K562 (cell line): ENCODE results near the gene NDUFAF5. TPM values are rescaled to one million over a fixed set of nuclear protein-coding genes. Genes with fewer than 3 reads are reported as not detected.

Source experiments
- ATAC-seq: fragments of 200-7000 bp; cut with Tn5 transposase; 3 replicates; pipeline ENCODE4 v1.9.1; 2020; ENCODE audit warnings: moderate library complexity
- BruUV-seq: library from RNA; stranded (reverse); fragments of 400-500 nt; replicated peaks from 2 replicates; lab custom pipeline; 2021; lab: Mats Ljungman, UMichigan
- CTCF ChIA-PET: fragments of 300-600 bp; formaldehyde crosslinking; extraction: SDS; loops from one replicate; lab custom pipeline; 2021; ENCODE audit warnings: low intra/inter-chr PET ratio; lab: Yijun Ruan, JAX
- POLR2A ChIA-PET: fragments of 300-600, 350-650 bp; sonication (Branson Sonifier 250); formaldehyde crosslinking; extraction: SDS; loops from one replicate; lab custom pipeline; 2021; ENCODE audit warnings: antibody characterized with exemption, inconsistent platforms; lab: Yijun Ruan, JAX
- DNase-seq, 4 experiments: peaks; one replicate each; pipeline versions ENCODE4 v3.0.0 to v3.0.0-alpha.2; 2011 to 2018; ENCODE audit warnings: low spot score in 3 of 4, mixed read lengths in 3 of 4; ENCODE audit errors: extremely low read depth in 1 of 4
- FAIRE-seq: peaks from 2 replicates; lab custom pipeline; 2011; peaks lifted over from hg19 to GRCh38; lab: Jason Lieb, UNC
- H2AFZ ChIP-seq: 2 replicates; pipeline ENCODE4 v1.6.0; 2011; ENCODE audit warnings: low read depth, low read length, control low read depth, inconsistent platforms
- H3K27ac ChIP-seq: fragments of 200-600 bp; 3 replicates; pipeline ENCODE4 v1.8.0; 2011; ENCODE audit warnings: low read depth, mild to moderate bottlenecking, control low read depth, inconsistent platforms, low read length, moderate library complexity, mixed read lengths; ENCODE audit errors: extremely low read depth
- H3K27me3 ChIP-seq, 2 experiments: fragments of 300-600 bp in 1 of 2; 2 replicates in 1 of 2; 3 replicates in 1 of 2; pipeline versions ENCODE4 v1.6.0 to v1.8.0; 2011; ENCODE audit warnings: inconsistent platforms in 2 of 2, low read length in 2 of 2, mild to moderate bottlenecking in 1 of 2, mixed read lengths in 1 of 2, moderate library complexity in 1 of 2; ENCODE audit not compliant: control insufficient read depth in 2 of 2, insufficient read depth in 2 of 2
- H3K36me3 ChIP-seq: fragments of 300-600 bp; 3 replicates; pipeline ENCODE4 v1.8.0; 2011; ENCODE audit warnings: mild to moderate bottlenecking, low read length, inconsistent platforms; ENCODE audit not compliant: control insufficient read depth, insufficient read depth
- H3K4me1 ChIP-seq, 2 experiments: fragments of 200-600 bp in 1 of 2; replicated peaks in 1 of 2; 2 replicates in 1 of 2; 3 replicates in 1 of 2; pipeline versions ENCODE4 v1.5.1 to v1.8.0; 2011; ENCODE audit warnings: inconsistent platforms in 2 of 2, low read length in 2 of 2, mild to moderate bottlenecking in 1 of 2, mixed read lengths in 1 of 2, moderate library complexity in 1 of 2; ENCODE audit not compliant: control insufficient read depth in 2 of 2, insufficient read depth in 2 of 2
- H3K4me2 ChIP-seq: 2 replicates; pipeline ENCODE4 v1.6.1; 2011; ENCODE audit warnings: low read length, control low read depth, inconsistent platforms, mixed read lengths; ENCODE audit not compliant: insufficient read depth
- H3K4me3 ChIP-seq: fragments of 200-600 bp; sonication (generic), shearing (Covaris generic); 2 replicates; pipeline ENCODE4 v1.5.1; 2016; ENCODE audit warnings: control low read depth, inconsistent platforms
- H3K79me2 ChIP-seq: fragments of 200-600 bp; 3 replicates; pipeline ENCODE4 v1.8.0; 2011; ENCODE audit warnings: low read length, inconsistent platforms; ENCODE audit not compliant: control insufficient read depth, insufficient read depth
- H3K9ac ChIP-seq, 2 experiments: 2 replicates each; pipeline versions ENCODE4 v1.6.0 to v1.6.1; 2011; ENCODE audit warnings: low read depth in 2 of 2, low read length in 2 of 2, control low read depth in 1 of 2, inconsistent platforms in 1 of 2, mild to moderate bottlenecking in 1 of 2, mixed read lengths in 1 of 2; ENCODE audit not compliant: insufficient read depth in 1 of 2
- H3K9me1 ChIP-seq: one replicate; pipeline ENCODE4 v1.6.0; 2011; ENCODE audit warnings: inconsistent platforms, mild to moderate bottlenecking, low read length, moderate library complexity; ENCODE audit not compliant: control insufficient read depth, insufficient read depth
- H3K9me3 ChIP-seq: replicated peaks from 2 replicates; pipeline ENCODE4 v1.5.1; 2011; ENCODE audit warnings: low read depth, low read length, inconsistent platforms; ENCODE audit not compliant: control insufficient read depth, insufficient read depth
- H4K20me1 ChIP-seq: replicated peaks from 2 replicates; pipeline ENCODE4 v1.6.1; 2011; ENCODE audit warnings: low read length, inconsistent platforms, mixed read lengths; ENCODE audit not compliant: control insufficient read depth, insufficient read depth
- BMI1 ChIP-seq: fragments of 150-350 bp; IDR thresholded peaks from 2 replicates; pipeline ENCODE4 v1.6.1; 2014; ENCODE audit warnings: low read length
- HDAC3 ChIP-seq: fragments of 450-650 bp; IDR thresholded peaks from 2 replicates; pipeline ENCODE4 v1.6.1; 2018; ENCODE audit warnings: borderline replicate concordance, mild to moderate bottlenecking, moderate library complexity; ENCODE audit not compliant: partially characterized antibody
- MCM5 ChIP-seq: fragments of 450-650 bp; IDR thresholded peaks from 2 replicates; pipeline ENCODE4 v1.6.1; 2016; ENCODE audit warnings: low read depth
- NCOA1 ChIP-seq: fragments of 450-650 bp; IDR thresholded peaks from 2 replicates; pipeline ENCODE4 v1.6.1; 2016; ENCODE audit warnings: low read depth
- RBBP5 ChIP-seq: fragments of 200-600 bp; sonication (generic); IDR thresholded peaks from 2 replicates; pipeline ENCODE4 v1.6.1; 2012; ENCODE audit warnings: borderline replicate concordance, mild to moderate bottlenecking, low read length, control low read depth, inconsistent platforms; ENCODE audit not compliant: insufficient read depth, poor library complexity, severe bottlenecking
- SLC30A9 ChIP-seq: fragments of 250-450 bp; sonication (Bioruptor Pico); IDR thresholded peaks from 2 replicates; pipeline ENCODE4 v1.8.0; 2022; ENCODE audit warnings: mild to moderate bottlenecking, moderate library complexity
- SMARCA4 ChIP-seq: fragments of 450-650 bp; IDR thresholded peaks from 2 replicates; pipeline ENCODE4 v1.6.1; 2016
- SMC3 ChIP-seq: conservative IDR thresholded peaks from 2 replicates; pipeline ENCODE4 v1.6.1; 2011; ENCODE audit warnings: low read depth, low read length, improper control_type of control experiment; ENCODE audit not compliant: insufficient read depth
- TAF7 ChIP-seq: fragments of 450-650 bp; IDR thresholded peaks from 2 replicates; pipeline ENCODE4 v1.6.1; 2016; ENCODE audit warnings: missing genetic modification characterization, missing compliant biosample characterization
- TCF3 ChIP-seq: sonication (generic); formaldehyde crosslinking; IDR thresholded peaks from 2 replicates; pipeline ENCODE4 v1.4.0; 2020; ENCODE audit warnings: mild to moderate bottlenecking, missing genetic modification reagents
- THRAP3 ChIP-seq: fragments of 450-650 bp; IDR thresholded peaks from 2 replicates; pipeline ENCODE4 v1.6.1; 2016; ENCODE audit warnings: mild to moderate bottlenecking, inconsistent platforms, borderline replicate concordance
- ZC3H11A ChIP-seq: IDR thresholded peaks from 2 replicates; pipeline ENCODE4 v1.6.1; 2012; ENCODE audit warnings: low read depth, low read length, improper control_type of control experiment
- ZNF324 ChIP-seq: fragments of 250-450 bp; sonication (Bioruptor Pico); IDR thresholded peaks from 2 replicates; pipeline ENCODE4 v1.4.0; 2020; ENCODE audit warnings: mild to moderate bottlenecking
- ZNF408 ChIP-seq: fragments of 250-450 bp; sonication (Bioruptor Pico); IDR thresholded peaks from 2 replicates; pipeline ENCODE4 v1.4.0; 2020; ENCODE audit warnings: low read depth, mild to moderate bottlenecking, moderate library complexity
- ZNF512 ChIP-seq: IDR thresholded peaks from 2 replicates; pipeline ENCODE4 v1.6.1; 2016; ENCODE audit warnings: missing genetic modification characterization, missing compliant biosample characterization
- ZNF780A ChIP-seq: fragments of 250-450 bp; sonication (Bioruptor Pico); IDR thresholded peaks from 2 replicates; pipeline ENCODE4 v1.5.0; 2021; ENCODE audit warnings: mild to moderate bottlenecking
- WGBS: fragments of 100-300 bp; shearing (Covaris generic); methylation state at CpG from one replicate; pipeline ENCODE4 v1.1.6; 2016; ENCODE audit warnings: low coverage, mixed read lengths; ENCODE audit not compliant: insufficient coverage; ENCODE audit errors: missing lambda C conversion rate; 5-methylcytosine and 5-hydroxymethylcytosine counted together
- in situ Hi-C: fragments of 300-500 bp; cut with MboI; formaldehyde crosslinking; loops from 4 replicates; pipeline ENCODE4 v1.15.0; 2018; ENCODE audit warnings: inconsistent platforms, mixed read lengths
- intact Hi-C: fragments of 100-400 bp; cut with micrococcal nuclease; formaldehyde crosslinking; loops from 2 replicates; pipeline ENCODE4 v1.14.2; 2022
- polyA plus RNA-seq, 8 experiments: library from polyadenylated mRNA; depleted of rRNA in 4 of 8; stranded (reverse) in 5 of 8; unstranded in 3 of 8; fragments of >200 nt; fragmentation: Nextera tagmentation in 2 of 8; fragmentation: Illumina TruSeq in 1 of 8; extraction: Ambion mirVana in 2 of 8; extraction: Trizol in 1 of 8; gene quantifications; 2 replicates each; pipeline versions ENCODE4 v1.2.1 to v1.2.3, GENCODE V29; 2011 to 2014; ENCODE audit warnings: inconsistent platforms in 1 of 8, missing spikeins in 1 of 8
- total RNA-seq, 7 experiments: library from RNA; depleted of rRNA in 6 of 7; stranded (reverse); fragments of >200 nt in 6 of 7; fragmentation: Illumina TruSeq in 2 of 7; extraction: Trizol in 2 of 7; gene quantifications; 2 replicates each; pipeline versions ENCODE4 v1.2.1 to v1.2.3, GENCODE V29; 2011 to 2021; ENCODE audit warnings: low replicate concordance in 1 of 7
- TF ChIP-seq, protein P1 (sequence below): fragments of 250-450 bp; sonication (Bioruptor Pico); IDR thresholded peaks from 2 replicates; pipeline ENCODE4 v1.8.0; 2022; ENCODE audit warnings: moderate library complexity, mild to moderate bottlenecking, inconsistent platforms

Gene NDUFAF5
- total and polyA plus RNA-seq, 9 of the 15 experiments (the other 6 are each of a cell fraction or from before 2014, with no cell fraction given): 17.2 to 33.1 (median 27.3) TPM

GRCh38 chr20:13765868-13766416 is 18.9 kb upstream of the NDUFAF5 start:
- FAIRE-seq (no peak), DNase-seq (no peak), ATAC-seq (no peak)
- intact Hi-C loops (no loop called here), in situ Hi-C loops (no loop called here)
- Histone ChIP-seq H3K9me3 (no peaks in the 10 kb centered on the region), H3K4me3 (no peak overlapping the region), H3K36me3 (peaks cover 86% of the 10 kb centered on the region), H3K4me2 (no peak overlapping the region), H3K4me1 (no peaks in the 10 kb centered on the region), H3K9me1 (no peaks in the 10 kb centered on the region), H3K27ac (no peak overlapping the region), H3K27me3 (no peaks in the 10 kb centered on the region), H2AFZ (no peak overlapping the region), H4K20me1 (no peaks in the 10 kb centered on the region), H3K9ac (no peak overlapping the region), H3K79me2 (no peaks in the 10 kb centered on the region)
- WGBS: 100% methylated on average over 1 of the region's 1 CpG
- TF ChIP-seq TAF7 (tag) (no peak), ZNF408 (CRISPR knock-in tag) (no peak), ZC3H11A (no peak), RBBP5 (no peak), SMC3 (no peak), NCOA1 (no peak), ZNF780A (CRISPR knock-in tag) (no peak), ZNF324 (no peak), SLC30A9 (CRISPR knock-in tag) (no peak), THRAP3 (no peak), HDAC3 (no peak), MCM5 (no peak), ZNF512 (tag) (no peak), TCF3 (no peak), SMARCA4 (no peak), BMI1 (no peak)
- TF ChIP-seq, protein P1, sequence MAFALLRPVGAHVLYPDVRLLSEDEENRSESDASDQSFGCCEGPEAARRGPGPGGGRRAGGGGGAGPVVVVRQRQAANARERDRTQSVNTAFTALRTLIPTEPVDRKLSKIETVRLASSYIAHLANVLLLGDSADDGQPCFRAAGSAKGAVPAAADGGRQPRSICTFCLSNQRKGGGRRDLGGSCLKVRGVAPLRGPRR (CRISPR knock-in tag): no peak
- no TSS peak for BruUV-seq
- ChIA-PET CTCF (no interaction called here), POLR2A (interaction anchor here (0.6 to 1.6 kb wide), 2 partner anchors 19 to 86 kb away, joined by 3 to 6 read pairs; partner anchors contain the start of genes ESF1 and NDUFAF5)
